ENCODE results near the gene SFRP4.

Gene SFRP4

DNA sequence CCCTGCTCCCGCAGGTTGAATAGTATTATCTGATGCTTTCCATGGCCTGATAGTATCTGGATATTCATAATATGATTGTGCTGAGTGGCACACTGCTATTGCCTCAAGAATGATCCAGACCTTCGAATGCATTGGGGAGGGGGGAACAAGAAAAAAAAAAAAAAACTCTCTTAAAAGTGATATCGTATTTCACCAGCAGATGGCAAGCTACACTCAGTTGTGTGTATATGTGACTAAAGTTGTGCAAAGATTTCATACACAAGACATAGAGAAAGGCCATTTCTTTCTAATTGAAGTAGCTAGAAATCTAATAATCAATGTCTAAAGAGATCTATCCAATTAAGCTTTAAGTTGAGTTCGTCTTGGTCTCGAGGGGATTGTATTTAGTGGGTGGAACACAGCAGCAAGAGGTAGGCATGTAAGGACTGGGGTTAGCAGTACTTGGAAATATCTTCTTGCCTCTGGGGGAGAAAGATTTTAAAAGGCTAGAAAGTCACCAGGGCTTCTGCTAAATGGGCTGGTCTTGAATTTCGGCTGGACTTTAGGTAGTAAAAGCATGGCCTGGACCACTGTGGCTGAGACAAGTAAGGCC, 15.3 kb downstream of the SFRP4 start:
- TF ChIP-seq, protein P1, sequence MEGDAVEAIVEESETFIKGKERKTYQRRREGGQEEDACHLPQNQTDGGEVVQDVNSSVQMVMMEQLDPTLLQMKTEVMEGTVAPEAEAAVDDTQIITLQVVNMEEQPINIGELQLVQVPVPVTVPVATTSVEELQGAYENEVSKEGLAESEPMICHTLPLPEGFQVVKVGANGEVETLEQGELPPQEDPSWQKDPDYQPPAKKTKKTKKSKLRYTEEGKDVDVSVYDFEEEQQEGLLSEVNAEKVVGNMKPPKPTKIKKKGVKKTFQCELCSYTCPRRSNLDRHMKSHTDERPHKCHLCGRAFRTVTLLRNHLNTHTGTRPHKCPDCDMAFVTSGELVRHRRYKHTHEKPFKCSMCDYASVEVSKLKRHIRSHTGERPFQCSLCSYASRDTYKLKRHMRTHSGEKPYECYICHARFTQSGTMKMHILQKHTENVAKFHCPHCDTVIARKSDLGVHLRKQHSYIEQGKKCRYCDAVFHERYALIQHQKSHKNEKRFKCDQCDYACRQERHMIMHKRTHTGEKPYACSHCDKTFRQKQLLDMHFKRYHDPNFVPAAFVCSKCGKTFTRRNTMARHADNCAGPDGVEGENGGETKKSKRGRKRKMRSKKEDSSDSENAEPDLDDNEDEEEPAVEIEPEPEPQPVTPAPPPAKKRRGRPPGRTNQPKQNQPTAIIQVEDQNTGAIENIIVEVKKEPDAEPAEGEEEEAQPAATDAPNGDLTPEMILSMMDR (IDR thresholded peaks at IDR 0.05; ENCODE audit: low read depth, low read length, missing control alignments): peak; percentile 7
- no peak for DNase-seq (ENCODE audit: extremely low read depth, low read depth)
- no peak overlapping the region for H3K4me3 ChIP-seq (replicated peaks; ENCODE audit: low read depth, low read length)

DNA sequence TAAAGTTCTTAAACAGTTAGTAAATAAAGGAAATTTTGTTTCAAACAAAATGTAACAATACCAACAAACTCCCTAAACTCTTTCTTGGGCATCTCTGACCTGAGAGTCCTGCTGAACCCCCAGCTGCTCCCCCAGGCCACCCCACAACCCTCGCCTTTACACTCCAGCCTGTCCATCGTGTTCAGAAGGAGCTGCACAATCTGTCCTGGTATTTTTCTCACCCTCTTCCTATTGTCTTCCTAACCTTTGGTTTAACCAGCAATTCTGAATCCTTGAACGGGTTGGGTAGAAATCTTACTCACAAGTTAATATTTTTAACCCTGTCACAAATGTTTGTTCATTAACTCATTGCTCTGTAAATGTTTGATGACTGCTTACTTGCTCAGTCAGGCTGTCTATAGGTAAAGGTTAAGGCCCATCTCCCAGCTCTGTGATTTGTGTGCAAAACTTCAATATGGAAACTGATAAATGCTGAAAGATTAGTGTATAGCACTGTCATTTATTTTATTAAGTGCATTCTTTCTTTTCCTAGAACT, 16.8 kb downstream of the SFRP4 start:
- TF ChIP-seq, protein P1 (IDR thresholded peaks at IDR 0.05; ENCODE audit: low read depth, low read length, missing control alignments): no peak
- DNase-seq (ENCODE audit: extremely low read depth, low read depth): no peak

DNA sequence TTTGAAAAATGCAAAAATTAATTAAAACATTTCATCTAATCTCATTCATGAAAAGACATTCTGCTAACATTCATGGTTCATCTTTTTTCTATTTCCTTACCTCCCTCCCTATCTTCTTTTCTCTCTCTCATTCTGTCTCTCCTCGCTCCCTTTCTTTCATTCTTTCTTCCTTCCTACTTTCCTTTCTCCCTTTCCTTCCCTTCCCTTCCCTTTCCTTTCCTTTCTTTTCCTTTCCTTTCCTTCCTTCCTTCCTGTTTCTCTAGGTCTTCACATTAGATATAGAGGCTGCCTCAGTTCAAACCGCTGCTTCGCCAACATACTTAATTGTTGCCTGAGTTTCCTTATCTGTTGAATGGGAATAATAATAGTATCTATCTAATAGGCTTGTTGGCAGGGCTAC, 21.9 kb downstream of the SFRP4 start:
- TF ChIP-seq, protein P1 (IDR thresholded peaks at IDR 0.05; ENCODE audit: low read depth, low read length, missing control alignments): no peak
- no peak overlapping the region for H3K4me3 ChIP-seq (replicated peaks; ENCODE audit: low read depth, low read length)
- DNase-seq (ENCODE audit: extremely low read depth, low read depth): no peak

More for the DNA sequence above, 16.8 kb downstream of the SFRP4 start:
- no peak overlapping the region for H3K4me3 ChIP-seq (replicated peaks; ENCODE audit: low read depth, low read length)

DNA sequence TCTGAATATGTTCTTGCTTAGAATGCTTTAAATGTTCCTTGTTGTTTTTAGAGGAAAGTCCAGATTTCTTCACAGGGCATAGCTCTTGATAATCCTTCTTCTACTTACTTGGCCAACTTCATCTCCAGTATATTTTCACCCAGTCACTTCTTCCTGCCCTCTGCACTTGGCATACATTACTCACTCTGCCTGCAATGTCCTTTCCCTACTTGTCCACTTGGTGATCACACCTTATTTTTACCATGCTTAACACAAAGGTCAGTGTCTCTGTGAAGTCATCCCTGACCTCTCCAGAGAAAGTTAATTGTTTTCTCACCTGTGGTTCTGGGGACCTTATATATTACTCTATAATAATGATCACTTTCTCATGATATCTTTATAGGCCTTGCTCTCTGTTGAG, 23.3 kb downstream of the SFRP4 start:
- no peak for DNase-seq (ENCODE audit: extremely low read depth, low read depth)
- TF ChIP-seq, protein P1 (IDR thresholded peaks at IDR 0.05; ENCODE audit: low read depth, low read length, missing control alignments): no peak
- no peak overlapping the region for H3K4me3 ChIP-seq (replicated peaks; ENCODE audit: low read depth, low read length)

DNA sequence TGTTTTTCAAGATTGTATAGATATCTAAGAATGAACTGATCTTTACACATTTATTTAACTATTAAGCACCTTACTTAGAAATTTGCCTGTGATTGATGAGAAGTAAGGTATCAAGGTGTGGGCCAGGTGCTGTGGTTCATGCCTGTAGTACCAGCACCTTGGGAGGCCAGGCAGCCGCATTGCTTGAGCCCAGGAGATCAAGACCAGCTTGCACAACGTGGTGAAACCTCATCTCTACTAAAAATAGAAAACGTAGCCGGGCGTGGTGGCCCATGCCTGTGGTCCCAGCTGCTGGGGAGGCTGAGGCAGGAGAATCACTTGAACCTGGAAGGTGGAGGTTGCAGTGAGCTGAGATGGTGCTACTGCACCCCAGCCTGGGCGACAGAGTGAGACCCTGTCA, 34.5 kb downstream of the SFRP4 start:
- no peak overlapping the region for H3K4me3 ChIP-seq (replicated peaks; ENCODE audit: low read depth, low read length)
- TF ChIP-seq, protein P1 (IDR thresholded peaks at IDR 0.05; ENCODE audit: low read depth, low read length, missing control alignments): no peak
- no peak for DNase-seq (ENCODE audit: extremely low read depth, low read depth)
